Activated CD4-positive, alpha-beta T cell treated with anti-CD3 and anti-CD28 coated beads, Interleukin-2, amount 50 U/mL, for 24 hours (primary cell): ENCODE measurements around the gene MARVELD3.

ENCODE experiments used
- DNase-seq, 2 donors: peaks; one replicate each; pipeline ENCODE4 v3.0.0-alpha.2; 2020; ENCODE audit warnings: low read depth in 1 of 2, low spot score in 1 of 2

MARVELD3 gene

GRCh38 chr16:71622088-71622487 is 3.9 kb upstream of the MARVELD3 start:
- no peak for DNase-seq

- no peak for DNase-seq
Measured at GRCh38 chr16:71623597-71623996, 2.4 kb upstream of the MARVELD3 start.

- DNase-seq = no peak
Measured at GRCh38 chr16:71625113-71625850, 702 bp upstream of the MARVELD3 start.

- no peak for DNase-seq
Measured at GRCh38 chr16:71626858-71627213, 852 bp downstream of the MARVELD3 start.

- no peak for DNase-seq
Measured at GRCh38 chr16:71627731-71628181, 1.8 kb downstream of the MARVELD3 start.

- DNase-seq = no peak
Measured at GRCh38 chr16:71628810-71629209, 2.8 kb downstream of the MARVELD3 start.

- no peak for DNase-seq
Measured at GRCh38 chr16:71629278-71630016, 3.5 kb downstream of the MARVELD3 start.

GRCh38 chr16:71630808-71631207 is 4.8 kb downstream of the MARVELD3 start:
- DNase-seq = no peak

- no peak for DNase-seq
Measured at GRCh38 chr16:71631776-71632175, 5.8 kb downstream of the MARVELD3 start.

- no peak for DNase-seq
Measured at GRCh38 chr16:71635632-71636031, 9.6 kb downstream of the MARVELD3 start.

GRCh38 chr16:71637398-71637797 is 11.4 kb downstream of the MARVELD3 start:
- no peak for DNase-seq

GRCh38 chr16:71645450-71645849 is 19.5 kb downstream of the MARVELD3 start:
- no peak for DNase-seq

GRCh38 chr16:71647391-71647790 is 21.4 kb downstream of the MARVELD3 start:
- DNase-seq = no peak

- no peak for DNase-seq
Measured at GRCh38 chr16:71648162-71648561, 22.2 kb downstream of the MARVELD3 start.

GRCh38 chr16:71648921-71649320 is 22.9 kb downstream of the MARVELD3 start:
- DNase-seq = no peak

- DNase-seq = no peak
Measured at GRCh38 chr16:71649704-71650103, 23.7 kb downstream of the MARVELD3 start.

- no peak for DNase-seq
Measured at GRCh38 chr16:71658771-71659170, 32.8 kb downstream of the MARVELD3 start.

GRCh38 chr16:71659471-71659870 is 33.5 kb downstream of the MARVELD3 start:
- no peak for DNase-seq

GRCh38 chr16:71666264-71666663 is 40.3 kb downstream of the MARVELD3 start:
- DNase-seq = no peak

GRCh38 chr16:71666928-71667707 is 41.1 kb downstream of the MARVELD3 start:
- DNase-seq = no peak

GRCh38 chr16:71669926-71670536 is 44.0 kb downstream of the MARVELD3 start:
- DNase-seq = no peak
